GM10248 (cell line): ENCODE data around the gene TMEM242.
A peak's percentile ranks its signal among the peaks of the same experiment; 100 is the strongest.

Source experiments
- CTCF ChIA-PET: fragments of 300-600 bp; sonication (Branson Sonifier 250); formaldehyde crosslinking; extraction: SDS; loops from one replicate; lab custom pipeline; 2021; ENCODE audit warnings: antibody characterized with exemption; lab: Yijun Ruan, JAX
- POLR2A ChIA-PET: fragments of 350-650 bp; sonication (Branson Sonifier 250); formaldehyde crosslinking; extraction: SDS; loops from one replicate; lab custom pipeline; 2020; ENCODE audit warnings: antibody characterized with exemption; lab: Yijun Ruan, JAX
- DNase-seq: peaks from one replicate; pipeline ENCODE4 v3.0.0; 2012; ENCODE audit errors: extremely low spot score
- TF ChIP-seq, protein P1 (sequence below): IDR thresholded peaks from 2 replicates; pipeline ENCODE4 v1.5.1; 2012; ENCODE audit warnings: mild to moderate bottlenecking, low read depth; ENCODE audit errors: extremely low read depth, missing control alignments, control extremely low read depth

The TMEM242 gene

DNA sequence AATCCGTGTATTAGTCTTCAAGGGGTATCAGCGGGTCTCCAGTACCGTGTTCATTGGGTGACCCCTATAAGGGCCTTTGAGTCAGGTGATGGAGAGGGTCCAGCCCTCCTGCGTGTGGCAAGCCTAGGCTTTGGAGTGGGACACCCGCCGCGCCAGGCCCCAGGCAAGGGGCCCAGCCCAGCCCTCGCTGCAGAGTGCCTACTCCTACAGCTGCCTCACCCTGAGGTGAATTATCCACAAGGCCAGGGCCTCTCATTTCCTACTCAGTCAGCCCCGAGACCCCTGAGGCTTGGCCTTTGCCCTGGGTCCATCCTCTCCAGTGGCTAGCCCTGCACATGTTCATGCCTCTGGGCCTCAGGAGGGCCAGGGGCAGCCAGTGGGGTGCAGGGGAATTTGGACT is 45.1 kb downstream of the TMEM242 start:
- DNase-seq: no peak
- TF ChIP-seq, protein P1, sequence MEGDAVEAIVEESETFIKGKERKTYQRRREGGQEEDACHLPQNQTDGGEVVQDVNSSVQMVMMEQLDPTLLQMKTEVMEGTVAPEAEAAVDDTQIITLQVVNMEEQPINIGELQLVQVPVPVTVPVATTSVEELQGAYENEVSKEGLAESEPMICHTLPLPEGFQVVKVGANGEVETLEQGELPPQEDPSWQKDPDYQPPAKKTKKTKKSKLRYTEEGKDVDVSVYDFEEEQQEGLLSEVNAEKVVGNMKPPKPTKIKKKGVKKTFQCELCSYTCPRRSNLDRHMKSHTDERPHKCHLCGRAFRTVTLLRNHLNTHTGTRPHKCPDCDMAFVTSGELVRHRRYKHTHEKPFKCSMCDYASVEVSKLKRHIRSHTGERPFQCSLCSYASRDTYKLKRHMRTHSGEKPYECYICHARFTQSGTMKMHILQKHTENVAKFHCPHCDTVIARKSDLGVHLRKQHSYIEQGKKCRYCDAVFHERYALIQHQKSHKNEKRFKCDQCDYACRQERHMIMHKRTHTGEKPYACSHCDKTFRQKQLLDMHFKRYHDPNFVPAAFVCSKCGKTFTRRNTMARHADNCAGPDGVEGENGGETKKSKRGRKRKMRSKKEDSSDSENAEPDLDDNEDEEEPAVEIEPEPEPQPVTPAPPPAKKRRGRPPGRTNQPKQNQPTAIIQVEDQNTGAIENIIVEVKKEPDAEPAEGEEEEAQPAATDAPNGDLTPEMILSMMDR: no peak
- ChIA-PET CTCF (interaction anchor here (1.0 to 1.4 kb wide), 4 partner anchors 10 to 23 kb away, joined by 3 to 5 read pairs (median 3); no protein-coding TSS in a partner anchor), POLR2A (no interaction called here)

DNA sequence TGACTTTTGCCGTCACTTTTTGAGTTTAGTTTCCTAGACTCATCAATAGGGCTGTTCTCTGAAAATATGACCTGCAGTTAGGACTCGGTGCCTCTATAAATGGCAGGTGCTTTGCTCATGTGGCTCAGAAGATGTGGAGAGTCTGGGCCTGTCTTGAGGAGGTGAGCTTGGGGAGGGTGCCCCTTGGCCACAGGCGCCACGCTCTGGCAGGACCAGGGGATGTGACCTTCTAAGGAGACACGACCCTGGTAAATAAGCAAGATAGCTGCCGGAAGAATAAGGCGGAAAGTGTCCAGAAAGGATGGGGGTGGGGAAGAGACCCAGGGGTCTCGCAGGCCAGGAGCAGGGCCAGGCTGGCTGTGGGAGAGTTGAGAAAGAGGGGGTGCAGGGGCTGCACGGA is 46.6 kb downstream of the TMEM242 start:
- no peak for DNase-seq
- TF ChIP-seq, protein P1: no peak
- CTCF ChIA-PET: interaction anchor here (0.9 to 1.4 kb wide), 4 partner anchors 9 to 21 kb away, joined by 3 read pairs; no protein-coding TSS in a partner anchor
- POLR2A ChIA-PET: no interaction called here

DNA sequence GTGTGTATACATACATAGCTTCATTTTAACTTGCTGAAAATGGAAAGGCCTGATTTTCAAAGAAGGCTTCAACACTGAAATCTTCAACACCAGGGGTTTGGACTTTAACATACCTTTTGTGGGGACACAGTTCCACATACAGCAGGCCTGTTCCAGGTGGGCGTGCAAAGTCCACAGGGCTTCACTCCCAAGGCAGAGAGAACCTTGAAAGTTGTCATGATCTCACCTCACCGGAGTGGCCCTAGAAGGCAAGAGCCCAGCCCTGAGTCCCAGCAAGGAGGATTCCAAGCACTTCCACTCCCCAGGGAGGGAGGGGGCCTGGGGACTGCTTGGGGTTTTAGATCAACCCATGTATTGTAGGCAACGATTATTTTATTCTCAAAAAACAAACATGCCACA is 47.2 kb downstream of the TMEM242 start:
- no peak for DNase-seq
- ChIA-PET POLR2A (no interaction called here), CTCF (interaction anchor here (1.1 to 3.3 kb wide), 4 partner anchors 13 to 20 kb away, joined by 3 to 16 read pairs (median 8); no protein-coding TSS in a partner anchor)
- TF ChIP-seq, protein P1: no peak

DNA sequence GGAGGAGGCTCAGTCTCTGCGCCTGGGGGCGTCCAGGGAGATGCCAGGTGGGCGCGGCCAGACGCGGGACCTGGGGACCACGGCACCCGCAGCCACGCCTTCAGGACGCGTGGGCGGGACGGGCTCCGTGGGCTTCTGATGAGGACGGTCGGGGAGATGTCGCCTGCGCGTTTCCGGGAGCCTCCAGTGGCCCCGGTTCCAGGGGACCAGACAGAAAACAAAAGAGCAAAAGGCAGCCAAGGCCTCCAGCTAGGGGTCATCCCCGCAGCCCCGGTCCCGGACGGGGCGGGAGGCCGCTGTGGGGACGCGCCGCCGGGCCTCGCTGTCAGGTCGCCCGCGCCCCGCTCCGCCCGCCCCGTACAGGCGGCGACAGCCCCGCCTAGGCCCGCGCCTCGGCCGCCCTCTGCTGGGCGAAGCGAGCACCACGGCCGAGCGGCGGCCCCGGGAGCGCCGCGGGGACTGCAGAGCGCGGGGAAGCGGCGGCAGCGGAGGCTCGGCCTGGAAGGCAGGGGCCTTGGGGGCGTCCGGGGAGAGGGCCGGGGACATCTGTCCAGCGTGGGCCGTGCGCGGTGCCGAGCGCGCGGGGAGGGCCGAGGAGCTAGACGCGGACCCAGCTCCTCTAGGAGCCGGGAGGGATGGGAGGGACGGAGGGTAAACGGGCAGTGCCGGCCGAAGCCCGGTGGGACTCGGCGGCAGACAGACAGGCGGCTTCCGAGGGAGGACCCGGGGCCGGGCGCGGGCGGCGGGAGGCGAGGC is 48.7 kb downstream of the TMEM242 start:
- TF ChIP-seq, protein P1: peak; percentile 92
- CTCF ChIA-PET: interaction anchor here (0.5 to 3.3 kb wide), 19 partner anchors 9 to 1959 kb away, joined by 3 to 16 read pairs (median 4); no protein-coding TSS in a partner anchor
- DNase-seq: peak; percentile 94
- POLR2A ChIA-PET: no interaction called here

DNA sequence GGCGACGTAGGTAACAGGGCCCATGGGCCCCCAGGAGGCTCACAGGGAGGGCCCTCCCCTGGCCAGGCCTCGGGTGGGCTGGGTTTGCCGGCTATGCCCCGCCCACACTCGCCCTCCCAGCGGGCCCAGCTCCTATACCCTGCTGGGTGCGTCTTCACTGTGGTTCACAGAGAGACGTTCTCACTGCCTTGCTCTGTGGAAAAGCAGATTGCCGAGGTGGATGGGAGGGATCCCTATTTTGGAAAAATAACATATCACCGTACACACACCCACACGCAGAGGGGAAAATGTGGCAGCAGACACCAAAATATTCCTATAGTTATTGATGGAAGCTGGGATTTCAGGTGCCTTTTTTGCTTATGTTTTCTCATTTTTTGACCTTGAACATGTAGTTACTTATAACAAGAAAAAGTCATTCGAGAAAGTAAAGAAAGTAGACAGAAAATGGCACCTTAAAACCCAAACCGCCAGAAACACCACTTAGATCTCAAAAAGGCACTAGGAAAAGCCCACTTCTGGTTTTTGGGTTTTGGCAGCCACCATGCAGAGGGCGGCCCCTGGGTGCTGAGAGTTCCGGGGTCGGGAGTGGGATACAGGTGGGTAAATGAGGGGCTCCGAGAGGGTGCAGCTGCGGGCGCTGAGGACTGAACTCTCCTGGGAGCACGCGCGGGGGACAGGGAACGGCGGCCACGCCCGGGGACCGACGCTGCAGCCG is 49.4 kb downstream of the TMEM242 start:
- TF ChIP-seq, protein P1: no peak
- peak; percentile 80 for DNase-seq
- ChIA-PET CTCF (interaction anchor here (0.9 to 3.3 kb wide), 10 partner anchors 10 to 636 kb away, joined by 3 to 16 read pairs (median 6); no protein-coding TSS in a partner anchor), POLR2A (no interaction called here)
